Endothelial cell of coronary artery (primary cell): ENCODE results near the gene CGGBP1. TPM values are rescaled to one million over a fixed set of nuclear protein-coding genes. Genes with fewer than 3 reads are reported as not detected.

ENCODE experiments used
- total RNA-seq: library from RNA; depleted of rRNA; stranded (reverse); fragments of >200 nt; gene quantifications from 2 replicates; pipeline ENCODE4 v1.2.3, GENCODE V29; 2014

Gene CGGBP1
- 36.0 and 52.7 TPM in 2 replicates for total RNA-seq

GRCh38 chr3:88058581-88059379 is at the start of gene CGGBP1, which contains the start of gene ZNF654:
Gene CGGBP1 (minus strand): TSS chr3:88059005. CDS start chr3:88055976, 3,029 bp downstream.
Gene ZNF654 (plus strand): TSS chr3:88059255. CDS start chr3:88059320, 65 bp downstream.

Other genes with a start within 250 kb of the CGGBP1 start
- gene ZNF654, start 250 bp upstream of the CGGBP1 start, total RNA-seq, result 15.7 and 21.1 TPM in 2 replicates
- 19.3 and 22.5 TPM in 2 replicates for gene C3orf38, start 91.0 kb upstream of the CGGBP1 start, total RNA-seq